MCF 10A (cell line): Measurements from ENCODE around the gene KCNK4. TPM values are rescaled to one million over a fixed set of nuclear protein-coding genes. Genes with fewer than 3 reads are reported as not detected.
"Not testable (repeated sequence)": the region's sequence is repeated elsewhere in the genome, so short reads cannot be mapped to it uniquely, and the experiment has no call there.

Source experiments
- BruUV-seq: library from RNA; stranded (reverse); fragments of 400-500 nt; replicated peaks from 2 replicates; lab custom pipeline; 2021; lab: Mats Ljungman, UMichigan
- CTCF ChIA-PET: fragments of 300-600 bp; sonication (Branson Sonifier 250); formaldehyde crosslinking; extraction: SDS; loops from one replicate; lab custom pipeline; 2021; ENCODE audit warnings: antibody characterized with exemption, inconsistent platforms; lab: Yijun Ruan, JAX
- POLR2A ChIA-PET: fragments of 300-600, 350-650 bp; sonication (Branson Sonifier 250); formaldehyde crosslinking; extraction: SDS; loops from one replicate; lab custom pipeline; 2020; ENCODE audit warnings: antibody characterized with exemption, inconsistent platforms; lab: Yijun Ruan, JAX
- DNase-seq: peaks from one replicate; pipeline ENCODE4 v3.0.0-alpha.2; 2018; ENCODE audit not compliant: unreplicated experiment
- H3K27ac Mint-ChIP-seq: one replicate; pipeline ENCODE4 v1.8.0; 2022; ENCODE audit warnings: mild to moderate bottlenecking, low read depth, mixed read lengths; ENCODE audit not compliant: unreplicated experiment
- H3K27me3 Mint-ChIP-seq: one replicate; pipeline ENCODE4 v1.8.0; 2022; ENCODE audit warnings: mixed read lengths; ENCODE audit not compliant: insufficient read depth, unreplicated experiment
- H3K36me3 Mint-ChIP-seq: one replicate; pipeline ENCODE4 v1.8.0; 2022; ENCODE audit warnings: mild to moderate bottlenecking, moderate library complexity, mixed read lengths; ENCODE audit not compliant: insufficient read depth, unreplicated experiment
- H3K4me1 Mint-ChIP-seq: one replicate; pipeline ENCODE4 v1.8.0; 2022; ENCODE audit warnings: mixed read lengths; ENCODE audit not compliant: insufficient read depth, unreplicated experiment
- H3K4me3 Mint-ChIP-seq: one replicate; pipeline ENCODE4 v1.8.0; 2022; ENCODE audit warnings: mild to moderate bottlenecking, moderate library complexity, mixed read lengths; ENCODE audit not compliant: unreplicated experiment
- H3K9me3 Mint-ChIP-seq: one replicate; pipeline ENCODE4 v1.8.0; 2022; ENCODE audit warnings: mixed read lengths; ENCODE audit not compliant: unreplicated experiment
- intact Hi-C: fragments of 100-400 bp; cut with micrococcal nuclease; formaldehyde crosslinking; loops from 2 replicates; pipeline ENCODE4 v1.14.1; 2022
- total RNA-seq: library from RNA; stranded (reverse); gene quantifications from 2 replicates; pipeline ENCODE4 v1.2.3, GENCODE V29; 2022
- TF ChIP-seq, protein P1 (sequence below): fragments of 200-600 bp; IDR thresholded peaks from one replicate; pipeline ENCODE4 v1.8.0; 2022; ENCODE audit warnings: antibody characterized with exemption, mild to moderate bottlenecking; ENCODE audit not compliant: unreplicated experiment

The KCNK4 gene
- total RNA-seq, 1 experiment from 2014 or later: not detected

GRCh38 chr11:64306876-64307622, 15.9 kb downstream of the KCNK4 start:
- intact Hi-C loops: no loop called here
- peaks cover 18% of the 10 kb centered on the region for H3K4me1 Mint-ChIP-seq
- DNase-seq: peak; percentile 34
- H3K36me3 Mint-ChIP-seq: peaks cover 45% of the 10 kb centered on the region
- H3K9me3 Mint-ChIP-seq: no peaks in the 10 kb centered on the region
- H3K27ac Mint-ChIP-seq: peak overlapping the region; percentile 96
- ChIA-PET POLR2A (interaction anchor here (0.7 to 3.6 kb wide), 6 partner anchors 10 to 81 kb away, joined by 3 to 32 read pairs (median 6); partner anchors contain the start of genes BAD, NUDT22, PRDX5 and TRMT112), CTCF (interaction anchor here (0.6 to 2.3 kb wide), 4 partner anchors 25 to 242 kb away, joined by 3 to 6 read pairs (median 4); no protein-coding TSS in a partner anchor)
- TF ChIP-seq, protein P1, sequence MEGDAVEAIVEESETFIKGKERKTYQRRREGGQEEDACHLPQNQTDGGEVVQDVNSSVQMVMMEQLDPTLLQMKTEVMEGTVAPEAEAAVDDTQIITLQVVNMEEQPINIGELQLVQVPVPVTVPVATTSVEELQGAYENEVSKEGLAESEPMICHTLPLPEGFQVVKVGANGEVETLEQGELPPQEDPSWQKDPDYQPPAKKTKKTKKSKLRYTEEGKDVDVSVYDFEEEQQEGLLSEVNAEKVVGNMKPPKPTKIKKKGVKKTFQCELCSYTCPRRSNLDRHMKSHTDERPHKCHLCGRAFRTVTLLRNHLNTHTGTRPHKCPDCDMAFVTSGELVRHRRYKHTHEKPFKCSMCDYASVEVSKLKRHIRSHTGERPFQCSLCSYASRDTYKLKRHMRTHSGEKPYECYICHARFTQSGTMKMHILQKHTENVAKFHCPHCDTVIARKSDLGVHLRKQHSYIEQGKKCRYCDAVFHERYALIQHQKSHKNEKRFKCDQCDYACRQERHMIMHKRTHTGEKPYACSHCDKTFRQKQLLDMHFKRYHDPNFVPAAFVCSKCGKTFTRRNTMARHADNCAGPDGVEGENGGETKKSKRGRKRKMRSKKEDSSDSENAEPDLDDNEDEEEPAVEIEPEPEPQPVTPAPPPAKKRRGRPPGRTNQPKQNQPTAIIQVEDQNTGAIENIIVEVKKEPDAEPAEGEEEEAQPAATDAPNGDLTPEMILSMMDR: no peak
- peak overlapping the region; percentile 99 for H3K4me3 Mint-ChIP-seq
- H3K27me3 Mint-ChIP-seq: no peaks in the 10 kb centered on the region
- BruUV-seq: no TSS peak

DNA sequence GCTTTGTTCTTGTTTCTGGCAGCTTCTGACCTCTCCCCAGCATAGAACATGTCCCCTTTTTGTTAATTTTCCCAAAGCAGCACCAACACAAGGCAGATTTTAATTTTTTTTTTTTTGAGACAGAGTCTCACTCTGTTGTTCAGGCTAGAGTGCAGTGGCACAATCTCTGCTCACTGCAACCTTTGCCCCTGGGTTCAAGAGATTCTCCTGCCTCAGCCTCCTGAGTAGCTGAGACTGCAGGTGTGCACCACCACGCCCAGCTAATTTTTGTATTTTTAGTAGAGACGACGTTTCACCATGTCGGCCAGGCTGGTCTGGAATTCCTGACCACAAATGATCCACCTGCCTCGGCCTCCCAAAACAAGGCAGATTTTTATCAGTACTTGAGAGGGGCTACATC, 16.7 kb downstream of the KCNK4 start:
- CTCF ChIA-PET: interaction anchor here (0.6 to 2.3 kb wide), 3 partner anchors 9 to 56 kb away, joined by 3 to 7 read pairs (median 6); partner anchors contain the start of gene TRMT112
- POLR2A ChIA-PET: interaction anchor here (0.8 to 3.0 kb wide), 3 partner anchors 9 to 48 kb away, joined by 3 to 32 read pairs (median 6); partner anchors contain the start of genes PRDX5 and TRMT112
- H3K27me3 Mint-ChIP-seq, intact Hi-C loops, H3K9me3 Mint-ChIP-seq, DNase-seq, BruUV-seq: not testable (repeated sequence)
- peak overlapping the region; percentile 42 for H3K4me3 Mint-ChIP-seq
- H3K27ac Mint-ChIP-seq: peak overlapping the region; percentile 54
- H3K36me3 Mint-ChIP-seq: peaks cover 49% of the 10 kb centered on the region
- peaks cover 22% of the 10 kb centered on the region for H3K4me1 Mint-ChIP-seq

- peaks cover 15% of the 10 kb centered on the region for H3K4me1 Mint-ChIP-seq
- TF ChIP-seq, protein P1: no peak
- POLR2A ChIA-PET: interaction anchor here (0.6 to 1.4 kb wide), 5 partner anchors 14 to 41 kb away, joined by 3 to 5 read pairs (median 4); no protein-coding TSS in a partner anchor
- H3K4me3 Mint-ChIP-seq: no peak overlapping the region
- H3K36me3 Mint-ChIP-seq: peaks cover 73% of the 10 kb centered on the region
- H3K27me3 Mint-ChIP-seq: no peaks in the 10 kb centered on the region
- H3K27ac Mint-ChIP-seq: peak overlapping the region; percentile 61
- intact Hi-C loops: no loop called here
- no peaks in the 10 kb centered on the region for H3K9me3 Mint-ChIP-seq
- CTCF ChIA-PET: interaction anchor here (0.7 to 10.2 kb wide), 5 partner anchors 9 to 109 kb away, joined by 3 to 148 read pairs (median 6); partner anchors contain the start of gene RPS6KA4
- no peak for DNase-seq
- no TSS peak for BruUV-seq
Observed at GRCh38 chr11:64312947-64313346, 21.8 kb downstream of the KCNK4 start.

DNA sequence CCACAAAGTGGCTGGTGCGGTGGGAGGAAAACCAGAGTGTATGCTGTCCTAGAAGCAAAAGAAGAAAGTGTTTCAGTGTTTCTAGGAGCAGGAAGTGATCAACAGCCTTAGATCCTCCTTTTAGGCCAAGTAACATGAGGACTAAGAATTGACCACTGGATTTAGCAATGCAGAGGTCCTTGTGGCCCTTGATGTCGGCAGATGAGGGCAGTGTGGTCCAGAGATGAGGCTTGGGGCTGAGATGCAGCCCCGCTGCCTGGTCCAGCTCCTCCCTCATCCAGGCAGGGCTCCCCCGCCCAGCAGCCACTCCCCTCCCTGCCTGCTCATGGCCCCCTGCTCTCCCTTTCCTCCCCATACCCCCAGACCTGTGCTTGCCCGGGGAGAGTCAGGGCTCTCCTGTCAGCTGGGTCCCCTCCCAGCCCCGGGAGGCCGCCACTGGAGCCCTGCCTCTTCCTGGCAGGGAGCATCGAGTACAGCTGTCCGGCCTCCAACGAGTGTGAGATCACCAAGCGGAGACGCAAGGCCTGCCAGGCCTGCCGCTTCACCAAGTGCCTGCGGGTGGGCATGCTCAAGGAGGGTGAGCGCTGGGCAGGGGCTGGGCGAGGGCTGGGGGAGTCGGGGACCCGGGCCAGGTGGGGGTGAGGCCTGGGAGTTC, 22.5 kb downstream of the KCNK4 start:
- intact Hi-C loops: no loop called here
- Mint-ChIP-seq H3K4me1 (peaks cover 15% of the 10 kb centered on the region), H3K27ac (peak overlapping the region; percentile 61), H3K9me3 (no peaks in the 10 kb centered on the region), H3K36me3 (peaks cover 71% of the 10 kb centered on the region), H3K27me3 (no peaks in the 10 kb centered on the region), H3K4me3 (no peak overlapping the region)
- no TSS peak for BruUV-seq
- ChIA-PET CTCF (interaction anchor here (1.0 to 10.2 kb wide), 6 partner anchors 9 to 135 kb away, joined by 3 to 148 read pairs (median 4); partner anchors contain the start of gene RPS6KA4), POLR2A (interaction anchor here (0.6 to 5.8 kb wide), 4 partner anchors 11 to 67 kb away, joined by 3 to 64 read pairs (median 5); partner anchors contain the start of genes ESRRA and PPP1R14B)
- no peak for DNase-seq
- TF ChIP-seq, protein P1: no peak
